ENCODE measurements around the gene MS4A8.
A peak's percentile ranks its signal among the peaks of the same experiment; 100 is the strongest.

MS4A8 gene

GRCh38 chr11:60761436-60762190 is 62.2 kb downstream of the MS4A8 start:
- no peak for TF ChIP-seq OSR1 (CRISPR knock-in tag; IDR thresholded peaks at IDR 0.05)
- TF ChIP-seq ISL1 (CRISPR knock-in tag; IDR thresholded peaks at IDR 0.05) = no peak
- no peak for TF ChIP-seq ZNF70 (CRISPR knock-in tag; IDR thresholded peaks at IDR 0.05)
- TF ChIP-seq ARNTL (CRISPR knock-in tag; IDR thresholded peaks at IDR 0.05; ENCODE audit: borderline replicate concordance, low read depth) = no peak
- TF ChIP-seq TOX (CRISPR knock-in tag; IDR thresholded peaks at IDR 0.05; ENCODE audit: borderline replicate concordance) = no peak
- TF ChIP-seq POU6F1 (CRISPR knock-in tag; IDR thresholded peaks at IDR 0.05; ENCODE audit: borderline replicate concordance, low read depth) = no peak
- TF ChIP-seq ESRRG (CRISPR knock-in tag; IDR thresholded peaks at IDR 0.05) = no peak
- no peak for TF ChIP-seq PATZ1 (CRISPR knock-in tag; IDR thresholded peaks at IDR 0.05; ENCODE audit: borderline replicate concordance)
- TF ChIP-seq PPARA (CRISPR knock-in tag; IDR thresholded peaks at IDR 0.05; ENCODE audit: borderline replicate concordance) = no peak
- no peak for TF ChIP-seq ZFP3 (CRISPR knock-in tag; IDR thresholded peaks at IDR 0.05)
- ATAC-seq = no peak

GRCh38 chr11:60762851-60763691 is 63.7 kb downstream of the MS4A8 start:
- TF ChIP-seq ARNTL (CRISPR knock-in tag; IDR thresholded peaks at IDR 0.05; ENCODE audit: borderline replicate concordance, low read depth) = no peak
- TF ChIP-seq ZNF8 (CRISPR knock-in tag; IDR thresholded peaks at IDR 0.05) = no peak
- TF ChIP-seq ZFP3 (CRISPR knock-in tag; IDR thresholded peaks at IDR 0.05) = no peak
- no peak for TF ChIP-seq POU6F1 (CRISPR knock-in tag; IDR thresholded peaks at IDR 0.05; ENCODE audit: borderline replicate concordance, low read depth)
- TF ChIP-seq ZFP30 (CRISPR knock-in tag; IDR thresholded peaks at IDR 0.05) = no peak
- TF ChIP-seq ZNF565 (CRISPR knock-in tag; conservative IDR thresholded peaks at IDR 0.05; ENCODE audit: low read depth) = no peak
- TF ChIP-seq ESRRG (CRISPR knock-in tag; IDR thresholded peaks at IDR 0.05) = no peak
- TF ChIP-seq RARB (CRISPR knock-in tag; IDR thresholded peaks at IDR 0.05) = no peak
- TF ChIP-seq CREB5 (CRISPR knock-in tag; IDR thresholded peaks at IDR 0.05; ENCODE audit: low read depth) = no peak
- TF ChIP-seq CSDC2 (CRISPR knock-in tag; IDR thresholded peaks at IDR 0.05) = no peak
- TF ChIP-seq TCF4 (CRISPR knock-in tag; IDR thresholded peaks at IDR 0.05; ENCODE audit: borderline replicate concordance) = no peak
- no peak for TF ChIP-seq PATZ1 (CRISPR knock-in tag; IDR thresholded peaks at IDR 0.05; ENCODE audit: borderline replicate concordance)
- no peak for TF ChIP-seq TSHZ2 (CRISPR knock-in tag; IDR thresholded peaks at IDR 0.05)
- TF ChIP-seq ZNF70 (CRISPR knock-in tag; IDR thresholded peaks at IDR 0.05) = no peak
- no peak for TF ChIP-seq ZC3H10 (CRISPR knock-in tag; IDR thresholded peaks at IDR 0.05)
- ATAC-seq = peak; percentile 30; the same call in 1 of the 3 replicates

Measured in SK-N-SH treated with all-trans-retinoic acid at 6 μM for 48 hours (cell line).